Hypothalamus (tissue), 51 donors: ENCODE measurements around the gene RELT.

Source experiments
- DNase-seq, 51 donors: peaks; one replicate each; lab custom pipeline; 2025; lab: John Stamatoyannopoulos, UW

Gene RELT

GRCh38 chr11:73389134-73389525, 12.9 kb downstream of the RELT start:
- no peak for DNase-seq

- no peak for DNase-seq
Measured at GRCh38 chr11:73389916-73390315, 13.7 kb downstream of the RELT start.

GRCh38 chr11:73390601-73391565, 14.7 kb downstream of the RELT start:
- no peak for DNase-seq

GRCh38 chr11:73391665-73392064, 15.5 kb downstream of the RELT start:
- no peak for DNase-seq

GRCh38 chr11:73392108-73393010, 16.2 kb downstream of the RELT start:
- no peak for DNase-seq

- DNase-seq = no peak
Measured at GRCh38 chr11:73393011-73393380, 16.8 kb downstream of the RELT start.

- peak in 33 of 51 donors; percentile 15 to 80 (median 49) for DNase-seq
Measured at GRCh38 chr11:73393479-73394415, 17.5 kb downstream of the RELT start.

GRCh38 chr11:73394416-73395296, 18.5 kb downstream of the RELT start:
- DNase-seq = no peak

GRCh38 chr11:73395297-73396208, 19.4 kb downstream of the RELT start:
- no peak for DNase-seq

- DNase-seq = no peak
Measured at GRCh38 chr11:73396251-73396930, 20.2 kb downstream of the RELT start.

- peak in 1 of 51 donors; percentile 17 for DNase-seq
Measured at GRCh38 chr11:73396985-73397384, 20.8 kb downstream of the RELT start.

- no peak for DNase-seq
Measured at GRCh38 chr11:73397468-73398131, 21.4 kb downstream of the RELT start.

GRCh38 chr11:73398132-73398526, 21.9 kb downstream of the RELT start:
- DNase-seq = no peak

- DNase-seq = no peak
Measured at GRCh38 chr11:73398721-73399120, 22.5 kb downstream of the RELT start.

GRCh38 chr11:73399159-73399590, 23.0 kb downstream of the RELT start:
- DNase-seq = no peak

GRCh38 chr11:73399636-73400035, 23.4 kb downstream of the RELT start:
- DNase-seq = no peak

- DNase-seq = no peak
Measured at GRCh38 chr11:73400293-73400692, 24.1 kb downstream of the RELT start.
